Endothelial cell of umbilical vein (primary cell): Measurements from ENCODE around the gene CNN2. TPM values are rescaled to one million over a fixed set of nuclear protein-coding genes. Genes with fewer than 3 reads are reported as not detected.

Experiments
- BruUV-seq: library from RNA; stranded (reverse); fragments of 400-500 nt; replicated peaks from 2 replicates; lab custom pipeline; 2021; lab: Mats Ljungman, UMichigan
- CTCF ChIA-PET: fragments of 300-600, 350-600 bp; sonication (Branson Sonifier 250); formaldehyde crosslinking; loops from one replicate; lab custom pipeline; 2021; ENCODE audit warnings: antibody characterized with exemption, inconsistent platforms; lab: Charles Lee
- POLR2A ChIA-PET: fragments of 300-600, 350-600 bp; sonication (Branson Sonifier 250); formaldehyde crosslinking; loops from one replicate; lab custom pipeline; 2021; ENCODE audit warnings: antibody characterized with exemption, inconsistent platforms; lab: Charles Lee
- DNase-seq: peaks from one replicate; pipeline ENCODE4 v3.0.0-alpha.2; 2011; ENCODE audit warnings: low read depth, low spot score
- FAIRE-seq: peaks from 2 replicates; lab custom pipeline; 2011; peaks lifted over from hg19 to GRCh38; lab: Jason Lieb, UNC
- H2AFZ ChIP-seq: 2 replicates; pipeline ENCODE4 v1.6.0; 2012; ENCODE audit warnings: low read depth, low read length, control low read depth, inconsistent platforms
- H3K27ac ChIP-seq: 2 replicates; pipeline ENCODE4 v1.5.1; 2011; ENCODE audit warnings: low read depth, mild to moderate bottlenecking, control low read depth, low read length, moderate library complexity; ENCODE audit not compliant: insufficient read depth
- H3K27me3 ChIP-seq, 2 experiments: 2 replicates each; pipeline versions ENCODE4 v1.6.0 to v1.6.1; 2011; ENCODE audit warnings: low read length in 2 of 2, mixed read lengths in 1 of 2; ENCODE audit not compliant: control insufficient read depth in 2 of 2, insufficient read depth in 2 of 2
- H3K36me3 ChIP-seq, 2 experiments: 2 replicates in 1 of 2; 3 replicates in 1 of 2; pipeline ENCODE4 v1.5.1; 2011; ENCODE audit warnings: low read length in 2 of 2, mild to moderate bottlenecking in 1 of 2, moderate library complexity in 1 of 2; ENCODE audit not compliant: control insufficient read depth in 2 of 2, insufficient read depth in 2 of 2; ENCODE audit errors: extremely low read depth in 1 of 2
- H3K4me1 ChIP-seq: 3 replicates; pipeline ENCODE4 v1.5.1; 2011; ENCODE audit warnings: mild to moderate bottlenecking, low read length; ENCODE audit not compliant: control insufficient read depth, insufficient read depth; ENCODE audit errors: extremely low read depth
- H3K4me2 ChIP-seq: 2 replicates; pipeline ENCODE4 v1.6.1; 2011; ENCODE audit warnings: low read length, control low read depth, mixed read lengths; ENCODE audit not compliant: insufficient read depth
- H3K4me3 ChIP-seq, 3 experiments: fragments of 200-600 bp in 1 of 3; sonication (generic), shearing (Covaris generic) in 1 of 3; replicated peaks in 1 of 3; 2 replicates each; pipeline ENCODE4 v1.5.1; 2011 to 2016; ENCODE audit warnings: control low read depth in 3 of 3, low read length in 3 of 3, mild to moderate bottlenecking in 2 of 3, inconsistent platforms in 1 of 3, low read depth in 1 of 3, moderate library complexity in 1 of 3; ENCODE audit not compliant: insufficient read depth in 1 of 3
- H3K79me2 ChIP-seq: 2 replicates; pipeline ENCODE4 v1.6.0; 2012; ENCODE audit warnings: low read length, inconsistent platforms; ENCODE audit not compliant: control insufficient read depth, insufficient read depth
- H3K9ac ChIP-seq: replicated peaks from 2 replicates; pipeline ENCODE3; 2011; ENCODE audit warnings: low read length, control low read depth; ENCODE audit not compliant: insufficient read depth; ENCODE audit errors: extremely low read depth
- H3K9me1 ChIP-seq: replicated peaks from 3 replicates; pipeline ENCODE4 v1.6.0; 2011; ENCODE audit warnings: mild to moderate bottlenecking, low read length; ENCODE audit not compliant: control insufficient read depth, insufficient read depth; ENCODE audit errors: extremely low read depth
- H3K9me3 ChIP-seq: replicated peaks from 2 replicates; pipeline ENCODE4 v1.5.1; 2012; ENCODE audit warnings: low read length, inconsistent platforms; ENCODE audit not compliant: control insufficient read depth, insufficient read depth
- H4K20me1 ChIP-seq: replicated peaks from 2 replicates; pipeline ENCODE3; 2011; ENCODE audit warnings: mild to moderate bottlenecking, low read length; ENCODE audit not compliant: control insufficient read depth, insufficient read depth; ENCODE audit errors: extremely low read depth
- CTCF ChIP-seq, 2 donors: IDR thresholded peaks; 1 replicate in 1 of 2; 2 replicates in 1 of 2; pipeline ENCODE4 v1.5.1; 2011; ENCODE audit warnings: low read length in 2 of 2, mild to moderate bottlenecking in 2 of 2, moderate library complexity in 2 of 2, control low read depth in 1 of 2, inconsistent platforms in 1 of 2, low read depth in 1 of 2; ENCODE audit not compliant: insufficient read depth in 1 of 2; ENCODE audit errors: extremely low read depth in 1 of 2
- EZH2 ChIP-seq: IDR thresholded peaks from 2 replicates; pipeline ENCODE4 v1.6.1; 2012; ENCODE audit warnings: borderline replicate concordance, low read depth, mild to moderate bottlenecking, moderate library complexity, low read length, inconsistent platforms; ENCODE audit not compliant: severe bottlenecking
- FOS ChIP-seq: IDR thresholded peaks from 2 replicates; pipeline ENCODE4 v1.6.1; 2011; ENCODE audit warnings: mild to moderate bottlenecking, low read length, moderate library complexity, borderline replicate concordance; ENCODE audit not compliant: insufficient read depth
- GATA2 ChIP-seq: IDR thresholded peaks from 2 replicates; pipeline ENCODE4 v1.7.0; 2011; ENCODE audit warnings: low read depth, mild to moderate bottlenecking, moderate library complexity, mixed read lengths, low read length; ENCODE audit not compliant: insufficient read length, insufficient read depth
- JUN ChIP-seq: IDR thresholded peaks from 2 replicates; pipeline ENCODE4 v1.6.1; 2011; ENCODE audit warnings: borderline replicate concordance, low read depth; ENCODE audit not compliant: insufficient read length, insufficient read depth
- MAX ChIP-seq: IDR thresholded peaks from 2 replicates; pipeline ENCODE4 v1.6.1; 2011; ENCODE audit not compliant: insufficient read depth, insufficient read length
- MYC ChIP-seq: IDR thresholded peaks from one replicate; pipeline ENCODE4 v1.6.1; 2011; ENCODE audit warnings: mild to moderate bottlenecking, low read depth, low read length
- POLR2A ChIP-seq: IDR thresholded peaks from 2 replicates; pipeline ENCODE4 v1.6.1; 2012; ENCODE audit warnings: low read depth, mild to moderate bottlenecking, control low read depth, low read length
- POLR2AphosphoS5 ChIP-seq: IDR thresholded peaks from 2 replicates; pipeline ENCODE4 v1.6.1; 2012; ENCODE audit warnings: low read depth, mild to moderate bottlenecking, control low read depth, low read length, moderate library complexity; ENCODE audit not compliant: insufficient read depth
- dilution Hi-C: fragments of 300-500 bp; cut with MboI; formaldehyde crosslinking; loops from one replicate; pipeline ENCODE4 v1.15.0; 2019; ENCODE audit warnings: low sequenced_read_pairs; ENCODE audit not compliant: extremely low pct_ligation_motif_present
- intact Hi-C: fragments of 100-400 bp; cut with micrococcal nuclease; formaldehyde crosslinking; loops from one replicate; pipeline ENCODE4 v1.10.0; 2022
- polyA plus RNA-seq, 4 experiments: library from polyadenylated mRNA; depleted of rRNA in 3 of 4; stranded (reverse) in 3 of 4; unstranded in 1 of 4; fragments of >200 nt; gene quantifications; 2 replicates each; pipeline versions ENCODE4 v1.2.1 to v1.2.3, GENCODE V29; 2011 to 2012; ENCODE audit warnings: missing spikeins in 1 of 4
- total RNA-seq: library from RNA; stranded (reverse); gene quantifications from 2 replicates; pipeline ENCODE4 v1.2.3, GENCODE V29; 2021

CNN2 gene
- total and polyA plus RNA-seq, 2 donors (not counting 3 experiments of a cell fraction or from before 2014, with no cell fraction given): 207 to 286 TPM

- DNase-seq (no peak), FAIRE-seq (no peak)
- POLR2A ChIA-PET: no interaction called here
- BruUV-seq: no TSS peak
- dilution Hi-C loops (no loop called here), intact Hi-C loops (no loop called here)
- Histone ChIP-seq H3K79me2 (no peaks in the 10 kb centered on the region), H3K4me1 (no peaks in the 10 kb centered on the region), H3K9me3 (no peaks in the 10 kb centered on the region), H3K4me2 (no peak overlapping the region), H4K20me1 (no peaks in the 10 kb centered on the region), H3K36me3 (no peaks in the 10 kb centered on the region), H3K9me1 (no peaks in the 10 kb centered on the region), H2AFZ (no peak overlapping the region), H3K27ac (no peak overlapping the region), H3K27me3 (no peaks in the 10 kb centered on the region), H3K4me3 (no peak overlapping the region), H3K9ac (no peak overlapping the region)
- CTCF ChIA-PET: no interaction called here
- TF ChIP-seq JUN: no peak
- no peak for TF ChIP-seq EZH2
- TF ChIP-seq GATA2: no peak
- no peak for TF ChIP-seq FOS
- no peak for TF ChIP-seq MAX
- no peak for TF ChIP-seq MYC
- no peak for TF ChIP-seq POLR2AphosphoS5
- no peak for TF ChIP-seq CTCF (IDR thresholded peaks at IDR 0.05; ENCODE audit: extremely low read depth in 1 of 2, insufficient read depth in 1 of 2, low read depth in 1 of 2, low read length in 2 of 2)
- no peak for TF ChIP-seq POLR2A
Measured at GRCh38 chr19:1046117-1046626, 19.8 kb downstream of the CNN2 start.
